Body of pancreas (tissue), 4 donors: ENCODE data around the gene SOD3.

Experiments
- CTCF ChIP-seq, 7 experiments: fragments of 450-650 bp in 4 of 7; fragments of 200-600 bp in 3 of 7; sonication (generic) in 3 of 7; IDR thresholded peaks; one replicate each; pipeline ENCODE4 v1.5.1; 2016 to 2019; ENCODE audit warnings: antibody characterized with exemption in 7 of 7
- POLR2A ChIP-seq, 3 donors: fragments of 450-650 bp; IDR thresholded peaks; one replicate each; pipeline ENCODE4 v1.6.1; 2016; ENCODE audit warnings: antibody characterized with exemption in 3 of 3, mild to moderate bottlenecking in 2 of 3

- TF ChIP-seq POLR2A (IDR thresholded peaks at IDR 0.05) (no peak), CTCF (IDR thresholded peaks at IDR 0.05) (no peak)
Observed at GRCh38 chr4:24781999-24782745, 13.2 kb upstream of the SOD3 start.
